PC-9 (cell line): ENCODE data around the gene CACNG5. TPM values are rescaled to one million over a fixed set of nuclear protein-coding genes. Genes with fewer than 3 reads are reported as not detected.

Experiments
- BruUV-seq: library from RNA; stranded (reverse); fragments of 400-500 nt; replicated peaks from 2 replicates; lab custom pipeline; 2021; lab: Mats Ljungman, UMichigan
- CTCF ChIA-PET: fragments of 300-600 bp; sonication (Branson Sonifier 250); formaldehyde crosslinking; loops from one replicate; lab custom pipeline; 2022; ENCODE audit warnings: antibody characterized with exemption; lab: Charles Lee
- POLR2A ChIA-PET: fragments of 300-600 bp; sonication (Branson Sonifier 250); formaldehyde crosslinking; loops from one replicate; lab custom pipeline; 2022; ENCODE audit warnings: antibody characterized with exemption; ENCODE audit not compliant: unreplicated experiment; lab: Charles Lee
- DNase-seq, 2 experiments: peaks; one replicate each; pipeline versions ENCODE4 v3.0.0 to v3.0.0-alpha.2; 2015 to 2022; ENCODE audit warnings: mixed read lengths in 1 of 2
- H2AFZ ChIP-seq: fragments of 200-600 bp; sonication (generic); 2 replicates; pipeline ENCODE4 v1.8.1; 2017; ENCODE audit warnings: antibody characterized with exemption
- H3F3A ChIP-seq: fragments of 200-600 bp; sonication (generic); 2 replicates; pipeline ENCODE4 v1.8.1; 2017; ENCODE audit warnings: antibody characterized with exemption, mild to moderate bottlenecking, low read depth; ENCODE audit not compliant: insufficient read depth
- H3K27ac ChIP-seq: fragments of 200-600 bp; sonication (generic); 2 replicates; pipeline ENCODE4 v1.6.1; 2016; ENCODE audit warnings: mixed run types
- H3K27me3 ChIP-seq: fragments of 200-600 bp; sonication (generic); 2 replicates; pipeline ENCODE4 v1.6.1; 2016; ENCODE audit warnings: low read depth, mixed run types; ENCODE audit not compliant: insufficient read depth
- H3K36me3 ChIP-seq: fragments of 200-600 bp; sonication (generic); 2 replicates; pipeline ENCODE4 v1.6.1; 2016; ENCODE audit warnings: low read depth, mixed run types
- H3K4me1 ChIP-seq: fragments of 200-600 bp; sonication (generic); replicated peaks from 2 replicates; pipeline ENCODE4 v1.6.1; 2016; ENCODE audit warnings: mixed run types; ENCODE audit not compliant: insufficient read depth
- H3K4me2 ChIP-seq: fragments of 200-600 bp; sonication (generic); 2 replicates; pipeline ENCODE4 v1.6.1; 2017; ENCODE audit warnings: mixed run types
- H3K4me3 ChIP-seq: fragments of 200-600 bp; sonication (generic); 2 replicates; pipeline ENCODE4 v1.6.1; 2016; ENCODE audit warnings: mixed run types
- H3K79me2 ChIP-seq: fragments of 200-600 bp; sonication (generic); 2 replicates; pipeline ENCODE4 v1.6.1; 2017; ENCODE audit warnings: low read depth, mixed run types
- H3K9me2 ChIP-seq: fragments of 200-600 bp; sonication (generic); 2 replicates; pipeline ENCODE4 v1.8.1; 2017; ENCODE audit warnings: mild to moderate bottlenecking; ENCODE audit not compliant: insufficient read depth
- H3K9me3 ChIP-seq: fragments of 200-600 bp; sonication (generic); 2 replicates; pipeline ENCODE4 v1.8.1; 2016; ENCODE audit warnings: low read depth; ENCODE audit not compliant: insufficient read depth
- H4K20me1 ChIP-seq: fragments of 200-600 bp; sonication (generic); 2 replicates; pipeline ENCODE4 v1.8.1; 2017; ENCODE audit not compliant: insufficient read depth
- EZH2 ChIP-seq: fragments of 200-600 bp; sonication (generic); IDR thresholded peaks from 2 replicates; pipeline ENCODE4 v1.8.0; 2017; ENCODE audit warnings: antibody characterized with exemption, low read depth
- intact Hi-C: fragments of 100-400 bp; cut with micrococcal nuclease; formaldehyde crosslinking; loops from one replicate; pipeline ENCODE4 v1.10.0; 2022; ENCODE audit not compliant: unreplicated experiment
- total RNA-seq: library from RNA; stranded (reverse); gene quantifications from 2 replicates; pipeline ENCODE4 v1.2.3, GENCODE V29; 2021
- TF ChIP-seq, protein P1 (sequence below): fragments of 200-600 bp; sonication (generic); conservative IDR thresholded peaks from 2 replicates; pipeline ENCODE4 v1.6.1; 2017; ENCODE audit warnings: mixed run types, antibody characterized with exemption, mild to moderate bottlenecking, moderate library complexity

Gene CACNG5
- total RNA-seq, 1 experiment from 2014 or later: not detected

GRCh38 chr17:66829386-66829864 lies 5.5 kb upstream of the CACNG5 start:
- CTCF ChIA-PET: no interaction called here
- DNase-seq: peak in 1 of 2 experiments; percentile 40
- intact Hi-C loops: no loop called here

DNA sequence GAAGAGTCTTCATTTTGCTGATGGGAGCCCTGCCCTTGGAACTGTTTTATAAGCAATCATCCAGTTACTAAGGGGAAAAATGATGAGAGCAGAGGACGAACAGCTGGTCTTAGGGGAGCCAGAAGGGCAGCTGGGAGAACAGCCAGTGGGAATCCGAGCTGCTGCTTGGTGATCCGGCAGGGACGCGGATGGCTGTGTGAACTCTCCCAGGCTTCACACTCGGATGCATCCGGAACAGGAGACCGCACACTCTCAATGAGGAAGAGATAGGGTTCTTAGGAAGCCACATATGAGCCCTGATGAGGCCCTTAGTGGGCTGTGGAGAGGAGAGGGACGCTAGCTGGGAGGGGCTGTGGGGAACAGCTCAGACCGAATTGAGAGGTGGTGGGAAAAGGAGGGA lies 5.0 kb upstream of the CACNG5 start:
- no peak for TF ChIP-seq EZH2
- TF ChIP-seq, protein P1, sequence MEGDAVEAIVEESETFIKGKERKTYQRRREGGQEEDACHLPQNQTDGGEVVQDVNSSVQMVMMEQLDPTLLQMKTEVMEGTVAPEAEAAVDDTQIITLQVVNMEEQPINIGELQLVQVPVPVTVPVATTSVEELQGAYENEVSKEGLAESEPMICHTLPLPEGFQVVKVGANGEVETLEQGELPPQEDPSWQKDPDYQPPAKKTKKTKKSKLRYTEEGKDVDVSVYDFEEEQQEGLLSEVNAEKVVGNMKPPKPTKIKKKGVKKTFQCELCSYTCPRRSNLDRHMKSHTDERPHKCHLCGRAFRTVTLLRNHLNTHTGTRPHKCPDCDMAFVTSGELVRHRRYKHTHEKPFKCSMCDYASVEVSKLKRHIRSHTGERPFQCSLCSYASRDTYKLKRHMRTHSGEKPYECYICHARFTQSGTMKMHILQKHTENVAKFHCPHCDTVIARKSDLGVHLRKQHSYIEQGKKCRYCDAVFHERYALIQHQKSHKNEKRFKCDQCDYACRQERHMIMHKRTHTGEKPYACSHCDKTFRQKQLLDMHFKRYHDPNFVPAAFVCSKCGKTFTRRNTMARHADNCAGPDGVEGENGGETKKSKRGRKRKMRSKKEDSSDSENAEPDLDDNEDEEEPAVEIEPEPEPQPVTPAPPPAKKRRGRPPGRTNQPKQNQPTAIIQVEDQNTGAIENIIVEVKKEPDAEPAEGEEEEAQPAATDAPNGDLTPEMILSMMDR: no peak
- H4K20me1 ChIP-seq: no peaks in the 10 kb centered on the region
- no peaks in the 10 kb centered on the region for H3K79me2 ChIP-seq
- intact Hi-C loops: no loop called here
- H3K4me2 ChIP-seq: no peak overlapping the region
- no peak overlapping the region for H3K4me3 ChIP-seq
- H2AFZ ChIP-seq: no peak overlapping the region
- no peak overlapping the region for H3K27ac ChIP-seq
- ChIA-PET POLR2A (no interaction called here), CTCF (no interaction called here)
- peaks cover 70% of the 10 kb centered on the region for H3K27me3 ChIP-seq
- no peaks in the 10 kb centered on the region for H3K36me3 ChIP-seq
- H3K9me2 ChIP-seq: no peaks in the 10 kb centered on the region
- no TSS peak for BruUV-seq
- no peaks in the 10 kb centered on the region for H3F3A ChIP-seq
- no peak for DNase-seq
- H3K9me3 ChIP-seq: no peaks in the 10 kb centered on the region
- H3K4me1 ChIP-seq: no peaks in the 10 kb centered on the region

More at GRCh38 chr17:66829386-66829864, 5.5 kb upstream of the CACNG5 start:
- no peaks in the 10 kb centered on the region for H3K9me3 ChIP-seq
- no peaks in the 10 kb centered on the region for H3K79me2 ChIP-seq
- no peak overlapping the region for H3K4me3 ChIP-seq
- POLR2A ChIA-PET: no interaction called here
- H3K27ac ChIP-seq: no peak overlapping the region
- no peak for TF ChIP-seq EZH2
- TF ChIP-seq, protein P1: no peak
- no peaks in the 10 kb centered on the region for H3K4me1 ChIP-seq
- no peaks in the 10 kb centered on the region for H3F3A ChIP-seq
- no peaks in the 10 kb centered on the region for H4K20me1 ChIP-seq
- H3K9me2 ChIP-seq: no peaks in the 10 kb centered on the region
- no peak overlapping the region for H2AFZ ChIP-seq
- no peak overlapping the region for H3K4me2 ChIP-seq
- no peaks in the 10 kb centered on the region for H3K36me3 ChIP-seq
- peaks cover 75% of the 10 kb centered on the region for H3K27me3 ChIP-seq
- BruUV-seq: no TSS peak

DNA sequence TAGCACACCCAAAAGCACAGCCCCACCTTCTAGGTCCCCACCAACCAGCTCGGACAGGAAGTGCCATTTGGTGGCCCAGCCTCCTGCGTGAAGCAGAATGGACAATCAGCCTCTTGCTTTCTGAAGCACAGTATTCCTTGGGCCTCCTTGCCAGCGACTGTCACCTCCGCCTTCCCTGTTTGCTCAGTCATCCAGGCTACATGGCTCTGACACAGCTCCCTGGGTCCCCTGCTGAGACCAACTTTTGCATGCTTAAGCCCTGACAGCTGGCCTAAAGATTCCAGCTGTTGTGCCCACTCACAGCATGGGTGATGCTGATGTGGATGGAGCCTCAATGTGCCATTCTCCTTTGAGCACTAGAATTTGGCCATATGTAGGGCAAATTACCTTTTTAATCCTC lies 4.5 kb upstream of the CACNG5 start:
- Histone ChIP-seq H3K9me3 (no peaks in the 10 kb centered on the region), H3K4me1 (no peaks in the 10 kb centered on the region), H3F3A (no peaks in the 10 kb centered on the region), H3K9me2 (no peaks in the 10 kb centered on the region), H3K36me3 (no peaks in the 10 kb centered on the region), H2AFZ (no peak overlapping the region), H4K20me1 (no peaks in the 10 kb centered on the region), H3K4me3 (no peak overlapping the region), H3K27me3 (peaks cover 71% of the 10 kb centered on the region), H3K4me2 (no peak overlapping the region), H3K27ac (no peak overlapping the region), H3K79me2 (no peaks in the 10 kb centered on the region)
- DNase-seq: no peak
- CTCF ChIA-PET: no interaction called here
- POLR2A ChIA-PET: no interaction called here
- no peak for TF ChIP-seq EZH2
- TF ChIP-seq, protein P1: no peak
- BruUV-seq: no TSS peak
- intact Hi-C loops: no loop called here
